Upper lobe of left lung (tissue), 6 donors: ENCODE data around the gene CFAP92. TPM values are rescaled to one million over a fixed set of nuclear protein-coding genes. Genes with fewer than 3 reads are reported as not detected.
"Not testable (repeated sequence)": the region's sequence is repeated elsewhere in the genome, so short reads cannot be mapped to it uniquely, and the experiment has no call there.

ENCODE experiments used
- ATAC-seq, 2 donors: fragments of 200-7000 bp; cut with Tn5 transposase; one replicate each; pipeline ENCODE4 v1.9.1; 2022; ENCODE audit warnings: mild to moderate bottlenecking in 2 of 2, moderate library complexity in 2 of 2; ENCODE audit not compliant: low FRiP score in 2 of 2
- DNase-seq, 2 donors: peaks; one replicate each; pipeline ENCODE4 v3.0.0-alpha.2; 2019 to 2020
- H3K27ac ChIP-seq, 4 donors: fragments of 200-600 bp; sonication (generic); one replicate each; pipeline ENCODE4 v1.5.1; 2016 to 2019
- H3K27me3 ChIP-seq, 4 donors: fragments of 200-600 bp; sonication (generic); one replicate each; pipeline ENCODE4 v1.5.1; 2017 to 2019
- H3K36me3 ChIP-seq, 4 donors: fragments of 200-600 bp; sonication (generic); one replicate each; pipeline ENCODE4 v1.5.1; 2016 to 2019
- H3K4me1 ChIP-seq, 4 donors: fragments of 200-600 bp; sonication (generic); one replicate each; pipeline ENCODE4 v1.5.1; 2018 to 2019
- H3K4me3 ChIP-seq, 4 donors: fragments of 200-600 bp; sonication (generic); one replicate each; pipeline ENCODE4 v1.5.1; 2017 to 2019; ENCODE audit warnings: mild to moderate bottlenecking in 2 of 4, moderate library complexity in 1 of 4
- H3K9me3 ChIP-seq, 4 donors: fragments of 200-600 bp; sonication (generic); one replicate each; pipeline ENCODE4 v1.5.1; 2018 to 2019
- CTCF ChIP-seq, 6 experiments: fragments of 450-650 bp in 4 of 6; fragments of 200-600 bp in 2 of 6; sonication (generic) in 2 of 6; IDR thresholded peaks; one replicate each; pipeline ENCODE4 v1.5.1; 2016 to 2019; ENCODE audit warnings: antibody characterized with exemption in 6 of 6
- EP300 ChIP-seq, 4 donors: sonication (generic); formaldehyde crosslinking; IDR thresholded peaks; one replicate each; pipeline ENCODE4 v1.5.1; 2017; ENCODE audit warnings: antibody characterized with exemption in 4 of 4, control low read depth in 2 of 4
- POLR2A ChIP-seq, 4 donors: fragments of 450-650 bp; IDR thresholded peaks; one replicate each; pipeline ENCODE4 v1.5.1; 2016 to 2017; ENCODE audit warnings: antibody characterized with exemption in 4 of 4, mild to moderate bottlenecking in 2 of 4
- POLR2AphosphoS5 ChIP-seq, 2 donors: sonication (generic); formaldehyde crosslinking; IDR thresholded peaks; one replicate each; pipeline ENCODE4 v1.5.1; 2017; ENCODE audit warnings: antibody characterized with exemption in 2 of 2
- WGBS, 2 donors: methylation state at CpG; one replicate each; pipeline ENCODE4 v1.1.5; 2017 to 2018; 5-methylcytosine and 5-hydroxymethylcytosine counted together
- total RNA-seq, 6 donors: library from RNA; depleted of rRNA in 4 of 6; stranded (reverse); fragments of >200 nt in 4 of 6; gene quantifications; one replicate each; pipeline versions ENCODE4 v1.1.0 to v1.2.1, GENCODE V29; 2016 to 2021
- donor health status: DM: no; HTN: no; CAD: no; lungs with moderate emphysema.
- donor health status: DM: no; HTN: yes; CAD: no; lungs with severe emphysema.

Gene CFAP92
- total RNA-seq, 6 donors from 2014 or later = 0.66 to 21.3 (median 5.0) TPM

GRCh38 chr3:128867200-128868125 is 126.4 kb downstream of the CFAP92 start:
- no peak for ATAC-seq
- 69 to 71% methylated on average over 3 to 4 of the region's 4 CpGs for WGBS, 2 donors
- peaks cover 0 to 10% (median 6%) of the 10 kb centered on the region in 4 donors for H3K4me1 ChIP-seq
- H3K36me3 ChIP-seq = no peaks in the 10 kb centered on the region
- TF ChIP-seq EP300 (IDR thresholded peaks at IDR 0.05) (no peak), POLR2AphosphoS5 (IDR thresholded peaks at IDR 0.05) (no peak), CTCF (IDR thresholded peaks at IDR 0.05) (no peak), POLR2A (IDR thresholded peaks at IDR 0.05) (no peak)
- H3K27me3 ChIP-seq = no peaks in the 10 kb centered on the region
- no peak for DNase-seq
- no peaks in the 10 kb centered on the region for H3K9me3 ChIP-seq
- no peak overlapping the region for H3K27ac ChIP-seq
- no peak overlapping the region for H3K4me3 ChIP-seq

GRCh38 chr3:128864849-128865804 is 128.7 kb downstream of the CFAP92 start:
- 60 to 66% methylated on average over 13 to 14 of the region's 25 CpGs for WGBS, 2 donors

GRCh38 chr3:128864351-128864811 is 129.5 kb downstream of the CFAP92 start:
- no peaks in the 10 kb centered on the region for H3K27me3 ChIP-seq
- no peak overlapping the region for H3K4me3 ChIP-seq
- ATAC-seq (peak; percentile 24 to 36), DNase-seq (no peak)
- H3K9me3 ChIP-seq = peaks cover 9 to 19% (median 14%) of the 10 kb centered on the region in 4 donors
- no peaks in the 10 kb centered on the region for H3K36me3 ChIP-seq
- TF ChIP-seq POLR2A (IDR thresholded peaks at IDR 0.05) = no peak
- no peak for TF ChIP-seq EP300 (IDR thresholded peaks at IDR 0.05)
- no peak for TF ChIP-seq CTCF (IDR thresholded peaks at IDR 0.05)
- TF ChIP-seq POLR2AphosphoS5 (IDR thresholded peaks at IDR 0.05) = no peak
- WGBS, 2 donors = 38% methylated on average over 8 to 11 of the region's 11 CpGs
- H3K4me1 ChIP-seq = peaks cover 0 to 10% (median 6%) of the 10 kb centered on the region in 4 donors
- peak overlapping the region in 1 of 4 donors; percentile 19 for H3K27ac ChIP-seq

More at GRCh38 chr3:128864849-128865804, 128.7 kb downstream of the CFAP92 start:
- H3K27ac ChIP-seq, H3K36me3 ChIP-seq, H3K4me3 ChIP-seq, DNase-seq, H3K27me3 ChIP-seq: not testable (repeated sequence)
- Histone ChIP-seq H3K9me3 (peaks cover 4 to 11% (median 7%) of the 10 kb centered on the region in 4 donors), H3K4me1 (peaks cover 0 to 10% (median 6%) of the 10 kb centered on the region in 4 donors)
- peak; percentile 41 to 53 for ATAC-seq

- H3K9me3 ChIP-seq = peaks cover 14 to 27% (median 21%) of the 10 kb centered on the region in 4 donors
- no peak overlapping the region for H3K27ac ChIP-seq
- H3K27me3 ChIP-seq = no peaks in the 10 kb centered on the region
- DNase-seq (no peak), ATAC-seq (no peak)
- peaks cover 0 to 10% (median 6%) of the 10 kb centered on the region in 4 donors for H3K4me1 ChIP-seq
- TF ChIP-seq CTCF (IDR thresholded peaks at IDR 0.05) = no peak
- no peak for TF ChIP-seq POLR2AphosphoS5 (IDR thresholded peaks at IDR 0.05)
- TF ChIP-seq EP300 (IDR thresholded peaks at IDR 0.05) = no peak
- no peak for TF ChIP-seq POLR2A (IDR thresholded peaks at IDR 0.05)
- H3K4me3 ChIP-seq = no peak overlapping the region
- WGBS, 2 donors = 61 to 72% methylated on average over 3 of the region's 3 CpGs
- H3K36me3 ChIP-seq = no peaks in the 10 kb centered on the region
Observed at GRCh38 chr3:128863560-128863959, 130.3 kb downstream of the CFAP92 start.
